HS-27A (cell line): ENCODE measurements around the gene NADSYN1.
"Not testable (repeated sequence)": the region's sequence is repeated elsewhere in the genome, so short reads cannot be mapped to it uniquely, and the experiment has no call there.

Experiments used
- DNase-seq: peaks from one replicate; pipeline ENCODE4 v3.0.0-alpha.2; 2012; ENCODE audit warnings: low read depth, missing footprints

NADSYN1 gene

DNA sequence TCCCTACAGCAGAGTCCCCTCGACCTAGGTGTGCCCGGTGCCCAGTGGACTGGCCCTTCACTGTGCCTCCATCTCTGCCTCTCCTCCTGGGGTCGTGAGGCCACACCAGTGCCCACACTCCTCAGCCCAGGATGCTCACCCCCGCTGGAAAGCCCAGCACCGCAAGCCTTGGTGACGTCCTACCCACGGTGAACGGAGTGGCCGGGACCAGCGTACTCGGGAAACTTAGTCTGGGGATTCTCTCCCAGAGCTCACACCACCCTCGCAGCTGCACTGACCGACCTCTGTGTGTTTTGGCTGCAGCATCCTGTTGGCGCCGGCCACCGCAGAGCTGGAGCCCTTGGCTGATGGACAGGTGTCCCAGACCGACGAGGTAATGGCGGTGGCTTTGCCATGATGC lies 38.5 kb downstream of the NADSYN1 start:
- no peak for DNase-seq

DNA sequence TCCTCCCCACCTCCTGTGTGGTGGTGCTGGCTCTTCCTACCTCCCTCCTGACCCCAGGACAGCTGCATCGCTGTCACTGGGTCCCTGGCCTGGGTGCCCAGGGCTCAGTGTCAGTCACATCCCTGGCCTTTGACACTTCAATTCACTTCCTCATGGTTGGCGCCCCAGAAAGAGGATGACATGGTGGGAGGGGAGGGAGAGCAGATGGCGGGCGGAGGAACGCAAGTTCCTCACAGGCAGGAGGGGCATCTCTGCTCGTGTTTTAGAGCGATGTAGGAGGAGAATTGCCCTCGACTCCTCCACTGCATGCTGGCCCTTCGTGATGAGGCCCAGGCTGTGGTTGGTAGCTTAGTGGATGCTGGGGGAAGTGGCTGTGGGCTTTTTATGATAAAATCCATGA lies 38.9 kb downstream of the NADSYN1 start:
- no peak for DNase-seq

DNA sequence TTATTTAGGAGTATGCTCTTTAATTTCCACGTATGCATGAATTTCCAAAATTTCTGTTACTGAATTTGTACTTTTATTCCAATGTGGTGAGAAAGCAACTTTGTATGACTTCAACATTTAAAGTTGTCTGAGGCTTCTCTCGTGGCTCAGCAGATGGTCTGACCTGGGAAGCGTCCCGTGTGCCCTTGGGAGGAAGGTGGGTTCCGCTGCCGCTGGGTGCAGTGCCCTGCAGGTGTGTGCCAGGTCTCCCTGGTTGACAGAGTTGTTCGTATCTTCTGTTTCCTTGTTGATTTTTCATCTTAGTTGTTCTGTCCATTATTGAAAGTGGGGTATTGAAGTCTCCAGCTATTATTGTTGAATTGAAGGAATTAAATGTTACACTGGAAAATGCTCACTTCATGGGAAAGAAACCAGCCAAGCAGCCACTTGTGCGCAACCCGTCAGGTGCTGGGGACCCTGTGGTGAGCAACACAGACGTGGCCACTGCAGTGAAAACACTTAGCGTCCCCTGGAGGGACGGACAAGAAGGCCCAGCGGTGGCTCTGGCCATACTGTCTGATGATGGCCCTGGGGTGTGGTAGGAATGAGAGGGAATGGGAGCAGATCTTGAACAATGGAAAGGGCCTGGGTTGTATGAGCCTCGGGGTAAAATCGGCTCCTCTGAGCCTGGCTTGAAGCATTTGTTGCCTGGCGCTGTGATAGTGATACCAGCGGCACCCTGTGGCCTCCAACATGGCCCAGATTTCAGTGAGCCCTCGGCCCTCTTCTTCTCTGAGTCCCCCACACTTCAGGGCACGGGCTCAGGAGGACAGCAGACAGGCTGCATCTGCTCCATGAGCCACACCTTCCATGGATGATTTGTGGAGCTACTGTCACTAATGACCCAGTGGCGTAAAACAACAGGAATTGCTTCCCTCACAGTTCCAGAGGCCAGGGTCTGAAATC lies 42.6 kb downstream of the NADSYN1 start:
- DNase-seq = no peak

DNA sequence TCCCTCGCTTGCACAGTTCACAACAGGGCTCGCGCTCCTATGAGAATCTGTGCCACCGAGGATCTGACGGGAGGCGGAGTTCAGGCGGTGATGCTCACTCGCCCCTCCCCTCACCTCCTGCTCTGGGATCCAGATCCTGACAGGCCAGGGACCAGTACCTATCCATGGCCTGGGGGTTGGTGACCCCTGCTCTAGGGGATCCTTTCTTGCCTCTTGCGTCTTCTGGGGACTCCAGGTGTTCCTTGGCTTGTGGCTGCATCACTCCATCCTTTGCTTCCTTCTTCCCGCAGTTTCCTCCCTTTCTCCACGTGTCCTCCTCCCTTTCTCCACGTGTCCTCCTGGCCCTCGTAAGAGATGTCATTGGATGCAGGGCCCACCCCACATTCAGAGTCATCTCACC lies 43.4 kb downstream of the NADSYN1 start:
- DNase-seq = no peak

DNA sequence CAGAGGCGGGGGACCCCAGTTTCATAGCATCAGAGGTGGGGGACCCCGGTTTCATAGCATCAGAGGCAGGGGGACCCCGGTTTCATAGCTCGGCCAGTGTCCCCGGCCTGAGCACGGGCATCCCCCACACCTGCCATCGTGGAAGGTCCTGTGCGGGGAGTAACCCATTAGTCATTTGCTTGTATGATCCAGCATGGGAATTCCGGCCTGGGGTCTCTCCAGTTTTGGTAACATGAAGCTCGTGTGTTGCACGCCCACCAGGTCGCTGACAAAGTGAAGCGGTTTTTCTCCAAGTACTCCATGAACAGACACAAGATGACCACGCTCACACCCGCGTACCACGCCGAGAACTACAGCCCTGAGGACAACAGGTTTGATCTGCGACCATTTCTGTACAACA lies 45.1 kb downstream of the NADSYN1 start:
- no peak for DNase-seq

DNA sequence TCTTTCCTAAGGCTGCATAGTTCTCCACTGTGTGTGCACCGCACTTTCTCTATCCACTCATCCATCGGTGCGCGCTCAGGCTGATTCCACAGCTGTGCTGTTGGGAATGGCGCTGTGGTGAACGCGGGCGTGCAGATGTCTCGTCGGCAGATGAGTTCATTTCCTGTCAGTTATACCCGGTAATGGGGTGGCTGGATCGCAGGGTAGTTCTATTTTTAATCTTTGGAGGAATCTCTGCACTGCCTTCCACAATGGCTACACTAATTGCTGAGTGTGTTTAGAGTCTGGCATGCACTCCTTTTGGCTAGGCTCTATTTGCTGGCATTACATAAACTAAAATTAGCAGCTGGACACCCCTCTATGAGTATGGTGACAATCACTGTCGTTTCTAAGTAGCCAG lies 46.1 kb downstream of the NADSYN1 start:
- no peak for DNase-seq

DNA sequence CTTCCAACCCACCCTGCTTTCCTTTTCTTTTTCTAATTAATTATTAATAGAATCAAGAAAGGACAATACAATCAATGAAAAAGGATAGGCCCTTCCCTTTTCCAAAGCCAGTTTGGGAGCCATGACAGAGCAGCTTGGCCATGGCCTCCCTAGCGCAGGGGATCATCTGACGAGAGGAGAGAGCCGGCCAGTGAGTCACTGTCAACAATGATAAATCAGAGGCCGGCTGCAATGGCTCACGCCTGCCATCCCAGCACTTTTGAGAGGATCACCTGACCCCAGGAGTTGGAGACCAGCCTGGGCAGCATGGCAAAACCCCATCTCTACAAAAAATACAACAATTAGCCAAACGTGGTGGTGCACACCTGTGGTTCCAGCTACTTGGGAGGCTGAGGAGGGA lies 46.5 kb downstream of the NADSYN1 start:
- no peak for DNase-seq

DNA sequence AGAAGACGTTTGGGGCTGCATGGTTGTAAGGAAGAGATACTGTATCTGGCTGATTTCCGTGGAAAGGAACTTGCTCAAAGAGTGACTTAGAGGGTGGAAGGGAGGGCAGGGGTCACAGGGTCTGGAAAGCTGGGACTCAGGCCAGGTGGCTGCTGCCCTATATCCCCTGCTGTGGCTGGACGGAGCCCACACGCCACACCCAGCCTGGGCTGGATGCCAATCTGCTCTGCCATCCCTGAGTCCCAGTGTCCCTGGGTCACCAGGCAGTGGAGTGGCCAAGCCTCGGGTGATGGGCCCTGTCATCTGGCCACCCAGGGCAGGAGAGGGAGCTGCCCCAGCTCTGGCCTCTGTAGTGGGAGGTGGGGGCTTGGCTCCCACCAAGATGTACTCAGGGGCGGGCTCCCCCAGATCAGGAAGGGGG lies 47.6 kb downstream of the NADSYN1 start:
- no peak for DNase-seq

DNA sequence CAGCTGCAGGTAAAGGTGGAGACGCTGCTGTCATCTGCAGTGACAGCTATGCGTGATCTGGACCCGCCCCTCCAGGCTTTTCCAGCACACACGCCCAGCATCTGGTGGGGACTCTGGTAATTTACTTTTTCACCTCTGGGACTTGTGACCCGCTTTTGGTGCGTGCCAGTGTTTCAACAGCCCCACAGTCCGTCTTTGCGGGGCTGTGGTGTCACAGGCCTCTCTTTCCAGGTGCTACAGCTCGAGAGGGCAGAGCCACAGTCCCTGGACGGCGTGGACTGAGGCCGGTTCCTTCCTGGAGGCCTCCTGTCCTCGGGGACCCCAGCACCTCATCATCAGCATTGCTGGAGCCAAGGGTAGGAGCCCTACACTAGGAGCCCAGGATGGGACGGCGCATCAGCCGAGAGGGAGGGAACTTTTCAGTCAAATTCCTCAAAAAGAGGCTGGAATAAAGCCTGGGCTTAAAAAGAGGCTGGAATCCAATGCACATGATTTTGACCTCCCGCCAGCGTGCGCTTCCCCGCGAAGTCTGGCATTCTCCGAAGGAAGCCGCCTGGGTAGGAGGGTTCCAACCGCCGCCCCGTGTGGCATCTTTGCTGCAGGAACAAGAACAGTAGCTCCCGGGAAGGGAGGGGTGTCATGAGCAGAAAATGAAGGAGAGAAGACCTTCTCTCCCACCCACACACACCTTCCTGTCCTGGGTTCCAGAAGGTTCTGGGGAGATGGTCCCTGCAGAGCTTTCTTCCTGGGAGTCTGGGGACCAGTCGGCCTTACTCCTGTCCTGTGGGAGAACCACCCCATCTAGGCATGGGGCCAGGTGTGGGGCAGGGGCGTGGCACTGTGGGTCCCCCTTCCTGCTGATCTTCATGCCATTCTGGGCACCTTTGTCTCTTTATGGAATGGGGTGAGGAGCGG lies 48.3 kb downstream of the NADSYN1 start:
- no peak for DNase-seq

DNA sequence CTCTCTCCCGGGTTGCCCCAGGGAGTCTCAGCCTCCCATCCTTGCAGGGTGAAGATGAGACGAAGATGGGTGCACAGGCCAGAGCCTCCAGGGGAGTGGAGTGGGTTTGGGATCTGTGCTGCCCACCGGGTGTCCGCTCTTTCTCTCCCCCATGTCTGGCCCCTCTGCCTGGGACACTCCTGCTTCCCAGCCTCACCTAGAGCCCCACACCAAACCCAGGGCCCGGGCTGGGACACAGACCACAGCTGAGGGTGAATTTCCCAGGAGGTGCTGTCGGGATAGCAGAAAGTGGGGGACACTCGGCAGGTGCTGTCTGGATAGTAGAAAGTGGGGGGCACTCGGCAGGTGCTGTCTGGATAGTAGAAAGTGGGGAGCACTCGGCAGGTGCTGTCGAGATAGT lies 49.0 kb downstream of the NADSYN1 start:
- no peak for DNase-seq

DNA sequence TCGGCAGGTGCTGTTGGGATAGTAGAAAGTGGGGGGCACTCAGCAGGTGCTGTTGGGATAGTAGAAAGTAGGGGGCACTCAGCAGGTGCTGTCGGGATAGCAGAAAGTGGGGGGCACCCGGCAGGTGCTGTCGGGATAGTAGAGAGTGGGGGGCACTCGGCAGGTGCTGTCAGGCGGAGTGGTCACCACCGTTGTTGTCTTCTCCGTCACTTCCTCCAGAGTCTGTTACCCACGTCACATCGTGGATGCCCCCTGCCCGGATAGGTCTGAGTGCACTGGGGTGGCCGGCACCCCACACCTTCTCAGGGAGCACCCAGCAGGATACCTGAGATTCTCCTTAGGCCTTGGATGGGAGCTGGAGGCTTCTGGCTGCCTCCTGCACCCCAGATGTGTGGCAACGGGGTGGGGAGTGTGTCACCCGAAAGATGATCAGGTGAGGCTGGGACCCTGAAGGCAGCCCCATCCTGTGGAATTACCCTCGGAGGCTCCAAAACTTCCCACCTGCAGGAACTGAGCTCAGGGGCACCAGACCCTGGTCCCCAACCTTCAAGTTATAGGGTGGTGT lies 50.0 kb downstream of the NADSYN1 start:
- no peak for DNase-seq

DNA sequence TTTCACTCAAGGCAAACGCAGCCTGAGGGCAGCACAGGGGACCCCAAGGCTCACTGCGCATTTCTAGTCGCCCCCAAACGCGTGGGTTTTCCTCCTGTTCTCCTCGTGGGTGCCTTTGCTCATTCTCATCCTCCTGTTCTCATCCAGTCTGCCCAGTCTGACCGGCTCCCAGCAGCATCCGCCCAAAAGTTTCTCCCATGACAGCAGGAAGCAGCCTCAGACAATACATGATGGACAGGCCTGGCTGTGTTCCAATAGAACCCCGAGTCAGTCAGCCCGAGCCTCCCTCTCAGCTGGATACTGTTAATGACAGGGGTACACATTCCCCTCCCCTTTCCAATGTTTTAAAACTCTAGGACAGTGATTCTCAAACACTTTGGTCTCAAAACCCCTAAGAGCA lies 51.5 kb downstream of the NADSYN1 start:
- no peak for DNase-seq

DNA sequence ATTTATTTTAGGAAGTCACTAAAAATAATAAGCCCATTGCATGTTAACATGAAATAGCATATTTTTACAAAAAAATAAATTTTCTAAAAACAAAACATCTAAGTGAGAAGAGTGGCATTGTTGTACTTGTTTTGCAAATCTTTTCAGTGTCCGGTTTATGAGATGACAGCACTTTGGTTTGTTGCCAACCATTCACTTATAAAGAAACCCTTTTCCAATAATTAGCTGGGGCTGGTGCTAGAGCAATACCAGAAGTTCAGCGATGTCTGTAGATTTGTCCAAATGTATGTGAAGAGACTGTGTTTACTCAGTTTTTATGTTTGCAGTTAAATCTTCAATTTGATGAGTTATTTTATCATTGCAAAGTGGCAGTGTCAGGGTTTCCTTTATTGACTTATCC lies 52.0 kb downstream of the NADSYN1 start:
- DNase-seq = no peak

DNA sequence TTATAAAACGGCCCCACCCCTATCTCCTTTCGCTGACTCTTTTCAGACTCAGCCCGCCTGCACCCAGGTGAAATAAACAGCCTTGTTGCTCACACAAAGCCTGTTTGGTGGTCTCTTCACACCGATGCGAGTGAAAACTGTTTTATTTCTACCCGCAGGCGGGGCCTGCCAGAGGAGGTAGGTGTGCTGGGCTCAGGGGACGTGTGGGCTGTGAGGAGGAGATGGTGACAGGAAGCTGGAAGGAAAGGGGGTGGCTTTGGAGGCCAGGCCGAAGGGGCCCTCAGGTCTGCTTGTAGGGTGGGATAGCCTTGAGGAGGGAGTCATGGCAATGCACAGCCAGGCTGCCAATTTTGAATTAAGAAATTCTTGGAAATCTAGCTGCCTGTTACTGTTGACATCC lies 52.8 kb downstream of the NADSYN1 start:
- no peak for DNase-seq

DNA sequence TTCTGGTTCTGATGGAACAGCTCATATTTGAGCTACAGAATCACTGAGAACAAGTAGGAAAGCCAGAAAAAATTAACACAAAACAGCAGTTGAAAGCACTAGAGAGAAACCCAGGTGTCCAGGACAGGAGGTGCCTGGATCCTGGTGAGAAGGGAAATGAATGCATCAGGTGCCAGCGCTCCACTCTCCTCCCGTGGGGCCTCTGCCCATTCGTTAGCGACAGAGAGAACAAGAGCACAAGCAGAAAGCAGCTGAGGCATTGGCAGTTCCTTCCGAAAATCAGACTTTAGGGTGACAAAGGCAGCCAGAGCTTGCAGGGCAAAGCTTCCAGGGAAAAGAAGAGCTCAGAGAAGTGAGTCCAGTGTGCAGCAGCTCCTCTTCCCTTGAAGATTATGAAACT lies 54.1 kb downstream of the NADSYN1 start:
- no peak for DNase-seq

DNA sequence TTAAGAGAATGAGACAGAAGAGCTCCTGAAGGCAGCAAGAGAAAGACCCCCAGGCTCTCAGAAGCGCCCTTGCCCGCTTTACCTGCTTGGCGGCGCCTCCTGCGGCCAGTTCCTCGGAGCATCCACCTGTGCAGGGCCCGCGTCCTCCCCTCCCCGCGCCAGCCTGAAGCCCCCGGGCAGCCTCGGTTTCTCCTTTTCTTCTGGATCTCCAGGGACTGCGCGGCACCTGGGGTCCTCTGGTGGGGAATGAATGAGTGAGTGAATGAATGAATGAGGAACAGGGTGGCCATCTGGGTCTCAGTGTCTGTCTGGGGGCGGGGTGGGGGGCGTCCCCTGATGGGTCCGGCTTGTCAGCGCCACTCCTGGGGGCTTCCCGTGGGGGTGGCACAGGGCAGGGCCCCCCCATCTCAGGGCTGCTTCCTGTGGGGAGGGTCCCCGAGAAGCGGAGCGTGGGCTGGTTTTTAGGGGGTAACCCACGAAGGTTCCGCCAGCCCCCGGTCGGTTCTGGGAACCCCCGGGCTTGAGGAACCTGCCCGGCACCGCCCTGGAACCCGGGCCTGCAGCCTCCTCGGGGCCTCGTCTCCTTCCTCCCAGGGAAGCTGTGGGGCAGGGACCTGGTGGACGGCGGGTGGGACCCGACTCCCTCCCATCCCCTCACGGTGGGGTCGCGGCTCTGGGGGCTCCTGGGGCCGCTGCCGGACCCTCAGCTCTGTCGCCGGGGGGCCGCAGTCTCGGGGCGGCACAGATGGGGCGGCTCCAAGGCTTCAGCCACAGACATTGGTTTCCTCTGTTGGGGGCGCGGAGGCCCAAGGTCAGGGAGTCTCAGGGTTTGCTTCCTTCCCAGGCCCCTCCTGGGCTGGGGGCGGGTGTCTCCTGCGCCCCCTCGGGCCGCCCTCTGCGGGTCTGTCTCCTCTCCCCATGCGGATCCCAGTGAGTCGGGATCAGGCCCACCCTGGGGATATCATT lies 65.8 kb downstream of the NADSYN1 start:
- DNase-seq = no peak

DNA sequence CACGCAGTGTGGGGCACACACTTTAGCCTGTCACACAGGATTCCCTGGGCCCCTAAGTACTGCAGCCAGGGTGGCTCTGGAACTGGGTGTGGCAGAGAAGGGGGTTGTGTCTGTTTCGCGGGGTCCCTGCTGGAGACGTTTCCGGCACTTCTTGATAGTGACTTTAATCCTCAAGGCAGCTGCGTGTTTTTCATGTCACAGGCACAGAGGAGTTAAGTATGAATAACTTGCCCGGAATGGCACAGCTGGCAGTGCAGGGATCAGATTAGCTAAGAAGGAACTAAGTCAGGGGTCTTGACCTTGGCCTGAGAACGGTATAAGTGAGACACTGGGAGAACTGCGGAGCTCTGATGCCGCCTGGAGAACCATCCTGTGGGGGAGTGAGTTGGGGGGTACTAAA lies 66.5 kb downstream of the NADSYN1 start:
- no peak for DNase-seq

DNA sequence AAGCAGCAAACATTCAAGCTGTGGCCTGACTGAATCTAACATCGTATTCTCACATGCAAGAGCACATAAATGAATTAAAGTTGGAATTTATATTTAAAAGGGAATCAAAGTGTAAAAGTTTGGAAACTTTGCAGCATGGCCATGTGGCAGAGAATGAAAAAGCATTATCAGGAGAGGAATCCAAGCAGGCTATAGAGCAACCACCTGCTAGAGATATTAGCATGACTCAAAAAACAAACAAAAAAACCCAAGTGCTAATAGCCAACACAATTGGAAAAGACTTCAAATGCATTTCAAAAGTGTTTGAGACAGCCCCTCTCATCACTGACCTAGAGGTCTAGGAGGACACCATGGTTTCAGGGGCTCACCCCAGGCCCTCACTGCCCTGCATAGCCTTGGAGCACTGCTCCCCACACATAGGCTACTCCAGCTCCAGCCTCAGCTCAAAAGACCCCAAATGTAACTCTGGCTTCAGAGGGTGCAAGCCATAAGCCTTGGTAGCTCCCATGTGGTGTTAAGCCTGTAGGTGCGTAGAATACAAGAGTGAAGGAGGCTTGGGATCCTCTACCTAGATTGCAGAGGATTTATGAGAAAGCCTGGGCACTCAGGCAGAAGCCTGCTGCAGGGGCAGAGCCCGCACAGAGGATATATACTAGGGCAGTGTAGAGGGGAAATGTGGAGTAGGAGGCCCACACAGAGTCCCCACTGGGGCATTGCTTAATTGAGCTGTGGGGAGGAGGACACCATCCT lies 72.4 kb downstream of the NADSYN1 start:
- DNase-seq = no peak

DNA sequence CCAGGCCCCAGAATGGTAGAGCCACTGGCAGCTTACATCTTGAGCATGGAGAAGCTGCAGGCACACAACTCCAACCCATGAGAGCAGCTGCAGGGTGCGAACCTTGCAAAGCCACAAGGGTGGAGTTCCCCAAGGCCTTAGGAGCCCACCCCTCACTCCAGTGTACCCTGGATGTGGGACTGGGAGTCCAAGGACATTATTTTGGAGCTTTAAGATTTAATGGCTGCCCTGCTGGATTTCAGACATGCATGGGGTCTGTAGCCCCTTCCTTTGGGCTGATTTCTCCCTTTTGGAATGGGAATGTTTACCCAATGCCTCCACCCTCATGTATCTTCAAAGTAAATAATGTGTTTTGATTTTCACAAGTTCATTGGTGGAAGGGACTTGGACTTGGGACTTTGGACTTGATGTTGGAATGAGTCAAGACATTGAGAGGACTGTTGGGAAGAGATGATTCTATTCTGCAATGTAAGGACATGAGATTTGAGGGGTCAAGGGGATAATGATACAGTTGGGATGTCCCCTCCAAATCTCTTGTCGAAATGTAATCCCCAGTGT lies 73.0 kb downstream of the NADSYN1 start:
- DNase-seq = no peak

DNA sequence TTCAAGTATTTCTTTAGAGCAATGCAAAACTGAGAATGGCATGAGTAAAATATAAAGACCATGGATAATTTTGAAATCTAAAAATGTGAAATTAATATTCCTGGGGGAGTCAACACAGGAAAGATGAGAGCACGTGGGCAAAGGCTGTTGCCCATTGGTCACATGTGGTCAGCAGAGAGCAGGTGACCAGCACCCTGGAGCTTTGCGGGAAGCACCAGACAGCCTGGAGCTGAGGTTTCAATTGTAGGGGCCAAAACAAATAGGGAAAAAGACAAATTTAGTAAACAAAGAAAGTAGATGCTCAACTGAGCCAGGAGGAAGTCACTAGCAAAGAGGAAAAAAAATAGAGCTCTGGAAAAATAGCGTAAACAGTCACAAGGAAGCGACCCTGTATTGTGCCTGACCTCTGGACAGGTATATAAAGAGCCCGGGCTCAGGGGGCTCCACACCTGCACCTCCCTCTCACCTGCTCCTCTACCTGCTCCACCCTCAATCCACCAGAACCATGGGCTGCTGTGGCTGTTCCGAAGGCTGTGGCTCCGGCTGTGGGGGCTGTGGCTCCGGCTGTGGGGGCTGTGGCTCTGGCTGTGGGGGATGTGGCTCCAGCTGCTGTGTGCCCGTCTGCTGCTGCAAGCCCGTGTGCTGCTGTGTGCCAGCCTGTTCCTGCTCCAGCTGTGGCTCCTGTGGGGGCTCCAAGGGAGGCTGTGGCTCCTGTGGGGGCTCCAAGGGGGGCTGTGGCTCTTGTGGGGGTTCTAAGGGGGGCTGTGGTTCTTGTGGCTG lies 74.0 kb downstream of the NADSYN1 start, which contains the start of gene KRTAP5-7:
KRTAP5-7 (plus strand) TSS at position 472 of the 780 bp plus-strand sequence; CDS start at position 506, 34 bp downstream.
- DNase-seq = not testable (repeated sequence)
